C4-2B (cell line): ENCODE measurements around the gene FGF12.

Experiments
- ZFX ChIP-seq: fragments of 450-650 bp; IDR thresholded peaks from 2 replicates; pipeline ENCODE4 v1.6.1; 2017
- TF ChIP-seq, protein P1 (sequence below): fragments of 450-650 bp; conservative IDR thresholded peaks from 2 replicates; pipeline ENCODE4 v1.5.1; 2017; ENCODE audit warnings: mild to moderate bottlenecking

DNA sequence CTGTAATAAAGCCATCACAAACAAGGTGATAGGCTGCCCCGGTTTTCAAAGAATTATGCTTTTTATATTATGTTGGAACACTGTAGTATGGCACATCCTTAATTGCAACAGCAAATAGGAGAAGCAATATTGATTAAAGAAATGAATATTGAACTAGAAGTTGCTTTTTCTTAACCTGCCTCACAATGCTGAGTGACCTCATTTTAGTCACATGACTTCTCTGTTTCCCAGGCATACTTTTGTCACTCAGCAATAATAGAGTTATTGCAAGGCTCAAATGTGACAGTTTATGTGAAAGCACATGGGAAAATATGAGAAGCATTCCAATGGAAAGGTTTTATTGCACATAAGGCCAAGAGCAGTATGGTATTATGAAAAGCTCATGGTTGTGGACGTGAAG, 400.7 kb downstream of the FGF12 start:
- TF ChIP-seq, protein P1, sequence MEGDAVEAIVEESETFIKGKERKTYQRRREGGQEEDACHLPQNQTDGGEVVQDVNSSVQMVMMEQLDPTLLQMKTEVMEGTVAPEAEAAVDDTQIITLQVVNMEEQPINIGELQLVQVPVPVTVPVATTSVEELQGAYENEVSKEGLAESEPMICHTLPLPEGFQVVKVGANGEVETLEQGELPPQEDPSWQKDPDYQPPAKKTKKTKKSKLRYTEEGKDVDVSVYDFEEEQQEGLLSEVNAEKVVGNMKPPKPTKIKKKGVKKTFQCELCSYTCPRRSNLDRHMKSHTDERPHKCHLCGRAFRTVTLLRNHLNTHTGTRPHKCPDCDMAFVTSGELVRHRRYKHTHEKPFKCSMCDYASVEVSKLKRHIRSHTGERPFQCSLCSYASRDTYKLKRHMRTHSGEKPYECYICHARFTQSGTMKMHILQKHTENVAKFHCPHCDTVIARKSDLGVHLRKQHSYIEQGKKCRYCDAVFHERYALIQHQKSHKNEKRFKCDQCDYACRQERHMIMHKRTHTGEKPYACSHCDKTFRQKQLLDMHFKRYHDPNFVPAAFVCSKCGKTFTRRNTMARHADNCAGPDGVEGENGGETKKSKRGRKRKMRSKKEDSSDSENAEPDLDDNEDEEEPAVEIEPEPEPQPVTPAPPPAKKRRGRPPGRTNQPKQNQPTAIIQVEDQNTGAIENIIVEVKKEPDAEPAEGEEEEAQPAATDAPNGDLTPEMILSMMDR = no peak
- no peak for TF ChIP-seq ZFX
